22Rv1 (cell line): ENCODE measurements around the gene COL11A2.

ENCODE experiments used
- CTCF ChIP-seq: fragments of 450-650 bp; IDR thresholded peaks from 2 replicates; pipeline ENCODE4 v1.5.1; 2017; ENCODE audit warnings: mild to moderate bottlenecking
- ZFX ChIP-seq: fragments of 450-650 bp; IDR thresholded peaks from 2 replicates; pipeline ENCODE4 v1.6.1; 2017; ENCODE audit warnings: antibody characterized with exemption, borderline replicate concordance

DNA sequence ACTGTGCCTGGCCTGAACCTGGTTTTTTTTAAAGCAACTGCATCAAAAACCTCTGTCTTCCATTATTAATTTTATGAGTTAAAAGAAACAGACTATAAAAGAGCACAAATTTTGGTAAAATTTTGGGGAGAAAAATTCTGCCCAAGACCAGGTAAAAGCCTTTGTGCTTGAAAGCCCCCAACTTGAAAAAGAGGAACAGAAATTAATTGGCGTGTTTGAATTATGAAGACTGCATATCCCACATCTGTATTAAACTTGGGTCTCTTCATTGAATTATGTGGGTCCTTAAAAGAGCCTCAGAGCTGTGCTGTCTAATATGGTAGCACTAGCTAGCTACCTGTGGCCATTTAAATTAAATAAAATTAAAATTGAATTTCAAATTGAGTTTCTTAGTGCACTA, 41.2 kb downstream of the COL11A2 start:
- no peak for TF ChIP-seq CTCF
- no peak for TF ChIP-seq ZFX
